Adrenal gland (tissue), 5 donors: Measurements from ENCODE around the gene PPIL1.

Experiments used
- CTCF ChIP-seq, 6 experiments: fragments of 450-650 bp in 4 of 6; fragments of 200-600 bp in 2 of 6; sonication (generic) in 1 of 6; IDR thresholded peaks; 1 replicate in 5 of 6; 2 replicates in 1 of 6; pipeline versions ENCODE4 v1.5.1 to v1.8.0; 2016 to 2021; ENCODE audit warnings: antibody characterized with exemption in 6 of 6, mild to moderate bottlenecking in 2 of 6, moderate library complexity in 1 of 6
- POLR2A ChIP-seq, 2 donors: fragments of 450-650 bp; IDR thresholded peaks; one replicate each; pipeline ENCODE4 v1.6.1; 2017; ENCODE audit warnings: antibody characterized with exemption in 2 of 2, mild to moderate bottlenecking in 2 of 2, moderate library complexity in 1 of 2
- donor health status: DM: no; HTN: no; CAD: no.

- TF ChIP-seq CTCF (IDR thresholded peaks at IDR 0.05), result no peak
- no peak for TF ChIP-seq POLR2A (IDR thresholded peaks at IDR 0.05)
These were observed 31.4 kb downstream of the PPIL1 start for GRCh38 chr6:36843170-36843569.
